GM23338 (cell line): ENCODE measurements around the gene ASMT.

Experiments used
- CREB1 ChIP-seq: fragments of 250-450 bp; sonication (Bioruptor Pico); IDR thresholded peaks from 2 replicates; pipeline ENCODE4 v1.5.0; 2020; ENCODE audit warnings: low read depth, mild to moderate bottlenecking, moderate library complexity
- EZH2 ChIP-seq: fragments of 200-600 bp; sonication (generic); IDR thresholded peaks from one replicate; pipeline ENCODE4 v1.8.0; 2017; ENCODE audit warnings: antibody characterized with exemption, mild to moderate bottlenecking, low read depth; ENCODE audit not compliant: unreplicated experiment
- JUNB ChIP-seq: IDR thresholded peaks from one replicate; pipeline ENCODE4 v1.6.1; 2016; ENCODE audit warnings: antibody characterized with exemption; ENCODE audit not compliant: unreplicated experiment
- NANOG ChIP-seq: IDR thresholded peaks from 2 replicates; pipeline ENCODE4 v1.6.1; 2016; ENCODE audit warnings: antibody characterized with exemption, borderline replicate concordance
- POLR2AphosphoS5 ChIP-seq: IDR thresholded peaks from 2 replicates; pipeline ENCODE4 v1.6.1; 2016; ENCODE audit warnings: antibody characterized with exemption, low read depth
- STAT1 ChIP-seq: IDR thresholded peaks from one replicate; pipeline ENCODE4 v1.6.1; 2016; ENCODE audit warnings: antibody characterized with exemption; ENCODE audit not compliant: unreplicated experiment
- TF ChIP-seq, protein P1 (sequence below), 2 experiments: fragments of 200-600 bp in 1 of 2; sonication (generic) in 1 of 2; conservative IDR thresholded peaks; 2 replicates each; pipeline versions ENCODE4 v1.5.1 to v1.6.1; 2016 to 2017; ENCODE audit warnings: antibody characterized with exemption in 2 of 2, low read depth in 2 of 2, mild to moderate bottlenecking in 2 of 2, moderate library complexity in 1 of 2
- TF ChIP-seq, protein P2 (sequence below): IDR thresholded peaks from one replicate; pipeline ENCODE4 v1.6.1; 2018; ENCODE audit warnings: antibody characterized with exemption; ENCODE audit not compliant: unreplicated experiment

DNA sequence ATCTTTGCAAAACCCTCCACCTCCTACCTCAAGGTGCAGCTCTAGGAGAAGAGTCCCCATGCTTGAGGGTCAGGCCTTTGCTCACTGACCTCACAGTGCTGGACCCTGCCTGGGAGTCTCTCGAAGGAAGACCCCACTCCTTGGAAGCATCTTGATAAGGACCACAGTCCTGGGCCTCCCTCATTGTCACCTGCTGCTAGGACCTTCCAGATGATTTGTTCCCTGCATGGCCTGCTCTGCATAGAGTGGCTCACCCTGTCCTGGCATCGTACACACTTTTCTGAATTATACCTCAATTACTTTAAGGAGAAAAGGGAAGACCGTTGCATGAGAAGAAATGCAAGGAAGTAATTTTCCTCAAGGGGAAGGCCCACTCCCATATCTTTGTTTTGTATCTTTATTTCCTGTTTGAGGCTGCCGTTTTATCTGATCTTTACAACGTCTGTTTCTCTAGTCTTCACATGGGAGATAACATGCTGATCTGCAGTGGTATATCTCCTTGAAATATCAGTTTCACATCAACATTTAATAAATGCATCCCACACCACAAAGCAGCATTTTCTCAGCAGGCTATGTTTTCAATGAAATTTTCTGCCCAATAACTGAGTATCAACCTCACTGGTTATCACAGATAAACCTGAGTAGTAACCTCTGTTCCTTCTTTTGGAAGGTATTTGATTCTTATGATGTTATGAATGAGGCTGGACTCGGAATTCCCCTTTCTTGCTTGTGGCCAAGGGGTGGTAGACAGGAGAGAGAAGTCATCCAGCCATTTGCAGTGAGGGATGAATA, 38.5 kb upstream of the ASMT start:
- TF ChIP-seq JUNB: no peak
- TF ChIP-seq, protein P1, sequence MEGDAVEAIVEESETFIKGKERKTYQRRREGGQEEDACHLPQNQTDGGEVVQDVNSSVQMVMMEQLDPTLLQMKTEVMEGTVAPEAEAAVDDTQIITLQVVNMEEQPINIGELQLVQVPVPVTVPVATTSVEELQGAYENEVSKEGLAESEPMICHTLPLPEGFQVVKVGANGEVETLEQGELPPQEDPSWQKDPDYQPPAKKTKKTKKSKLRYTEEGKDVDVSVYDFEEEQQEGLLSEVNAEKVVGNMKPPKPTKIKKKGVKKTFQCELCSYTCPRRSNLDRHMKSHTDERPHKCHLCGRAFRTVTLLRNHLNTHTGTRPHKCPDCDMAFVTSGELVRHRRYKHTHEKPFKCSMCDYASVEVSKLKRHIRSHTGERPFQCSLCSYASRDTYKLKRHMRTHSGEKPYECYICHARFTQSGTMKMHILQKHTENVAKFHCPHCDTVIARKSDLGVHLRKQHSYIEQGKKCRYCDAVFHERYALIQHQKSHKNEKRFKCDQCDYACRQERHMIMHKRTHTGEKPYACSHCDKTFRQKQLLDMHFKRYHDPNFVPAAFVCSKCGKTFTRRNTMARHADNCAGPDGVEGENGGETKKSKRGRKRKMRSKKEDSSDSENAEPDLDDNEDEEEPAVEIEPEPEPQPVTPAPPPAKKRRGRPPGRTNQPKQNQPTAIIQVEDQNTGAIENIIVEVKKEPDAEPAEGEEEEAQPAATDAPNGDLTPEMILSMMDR (conservative IDR thresholded peaks at IDR 0.05; ENCODE audit: low read depth in 2 of 2): no peak
- TF ChIP-seq, protein P2, sequence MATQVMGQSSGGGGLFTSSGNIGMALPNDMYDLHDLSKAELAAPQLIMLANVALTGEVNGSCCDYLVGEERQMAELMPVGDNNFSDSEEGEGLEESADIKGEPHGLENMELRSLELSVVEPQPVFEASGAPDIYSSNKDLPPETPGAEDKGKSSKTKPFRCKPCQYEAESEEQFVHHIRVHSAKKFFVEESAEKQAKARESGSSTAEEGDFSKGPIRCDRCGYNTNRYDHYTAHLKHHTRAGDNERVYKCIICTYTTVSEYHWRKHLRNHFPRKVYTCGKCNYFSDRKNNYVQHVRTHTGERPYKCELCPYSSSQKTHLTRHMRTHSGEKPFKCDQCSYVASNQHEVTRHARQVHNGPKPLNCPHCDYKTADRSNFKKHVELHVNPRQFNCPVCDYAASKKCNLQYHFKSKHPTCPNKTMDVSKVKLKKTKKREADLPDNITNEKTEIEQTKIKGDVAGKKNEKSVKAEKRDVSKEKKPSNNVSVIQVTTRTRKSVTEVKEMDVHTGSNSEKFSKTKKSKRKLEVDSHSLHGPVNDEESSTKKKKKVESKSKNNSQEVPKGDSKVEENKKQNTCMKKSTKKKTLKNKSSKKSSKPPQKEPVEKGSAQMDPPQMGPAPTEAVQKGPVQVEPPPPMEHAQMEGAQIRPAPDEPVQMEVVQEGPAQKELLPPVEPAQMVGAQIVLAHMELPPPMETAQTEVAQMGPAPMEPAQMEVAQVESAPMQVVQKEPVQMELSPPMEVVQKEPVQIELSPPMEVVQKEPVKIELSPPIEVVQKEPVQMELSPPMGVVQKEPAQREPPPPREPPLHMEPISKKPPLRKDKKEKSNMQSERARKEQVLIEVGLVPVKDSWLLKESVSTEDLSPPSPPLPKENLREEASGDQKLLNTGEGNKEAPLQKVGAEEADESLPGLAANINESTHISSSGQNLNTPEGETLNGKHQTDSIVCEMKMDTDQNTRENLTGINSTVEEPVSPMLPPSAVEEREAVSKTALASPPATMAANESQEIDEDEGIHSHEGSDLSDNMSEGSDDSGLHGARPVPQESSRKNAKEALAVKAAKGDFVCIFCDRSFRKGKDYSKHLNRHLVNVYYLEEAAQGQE: no peak
- no peak for TF ChIP-seq EZH2
- TF ChIP-seq POLR2AphosphoS5: no peak
- TF ChIP-seq STAT1: no peak
- no peak for TF ChIP-seq CREB1 (CRISPR knock-in tag)
- no peak for TF ChIP-seq NANOG
